ENCODE data around the gene FARP2. TPM values are rescaled to one million over a fixed set of nuclear protein-coding genes. Genes with fewer than 3 reads are reported as not detected.

FARP2 gene
- total and polyA plus RNA-seq, 2 of the 13 experiments (the other 11 are each of a cell fraction or from before 2014, with no cell fraction given) = 28.0 to 45.4 TPM

DNA sequence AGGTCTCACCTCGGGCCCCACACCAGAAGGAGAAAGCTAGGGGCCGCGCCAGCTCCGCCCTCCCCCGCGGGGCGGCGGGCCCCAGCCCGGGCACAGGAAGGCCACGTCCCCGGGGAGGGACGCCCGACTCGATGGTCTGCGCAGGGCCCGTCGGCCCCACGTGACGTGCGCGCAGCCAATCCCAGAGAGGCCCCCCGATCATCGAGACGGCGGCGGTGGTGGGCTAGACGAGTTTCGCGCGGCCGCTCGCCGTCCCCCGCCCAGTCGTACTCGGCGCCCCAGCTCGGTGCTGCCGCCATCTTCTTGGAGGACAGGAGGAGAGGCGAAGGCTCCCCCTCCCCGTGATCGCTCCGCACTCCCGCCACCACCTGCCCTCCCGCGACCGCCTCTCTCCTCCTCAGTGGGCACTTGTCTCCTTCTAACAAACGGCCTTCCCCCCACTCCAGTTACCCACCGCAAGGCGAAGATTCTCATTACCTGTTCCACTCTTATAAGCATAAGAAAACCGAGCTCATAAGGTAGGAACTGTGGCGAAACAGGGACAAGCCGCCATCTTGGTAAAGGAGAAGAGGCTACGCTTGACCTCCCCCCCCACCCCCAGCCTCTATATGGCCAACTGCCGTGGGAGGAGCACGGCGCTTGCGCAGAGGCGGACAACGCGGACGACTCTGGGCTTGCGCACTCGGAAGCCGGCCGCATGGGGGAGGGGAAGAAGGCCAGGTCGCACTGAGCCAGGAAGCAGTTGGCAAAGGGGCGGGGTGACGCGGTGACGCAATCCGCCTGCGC is 40.8 kb upstream of the FARP2 start, which contains the start of gene HDLBP (continued):
- TF ChIP-seq, protein P1, sequence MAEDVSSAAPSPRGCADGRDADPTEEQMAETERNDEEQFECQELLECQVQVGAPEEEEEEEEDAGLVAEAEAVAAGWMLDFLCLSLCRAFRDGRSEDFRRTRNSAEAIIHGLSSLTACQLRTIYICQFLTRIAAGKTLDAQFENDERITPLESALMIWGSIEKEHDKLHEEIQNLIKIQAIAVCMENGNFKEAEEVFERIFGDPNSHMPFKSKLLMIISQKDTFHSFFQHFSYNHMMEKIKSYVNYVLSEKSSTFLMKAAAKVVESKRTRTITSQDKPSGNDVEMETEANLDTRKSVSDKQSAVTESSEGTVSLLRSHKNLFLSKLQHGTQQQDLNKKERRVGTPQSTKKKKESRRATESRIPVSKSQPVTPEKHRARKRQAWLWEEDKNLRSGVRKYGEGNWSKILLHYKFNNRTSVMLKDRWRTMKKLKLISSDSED (CRISPR knock-in tag; IDR thresholded peaks at IDR 0.05) = no peak
- TF ChIP-seq SP2 (CRISPR knock-in tag; IDR thresholded peaks at IDR 0.05) (peak; percentile 56; the same call in 1 of the 2 replicates), ZNF232 (CRISPR knock-in tag; IDR thresholded peaks at IDR 0.05; ENCODE audit: borderline replicate concordance) (0 out of 2 replicates have a peak, but pooled peaks have one; percentile 89), ETV6 (CRISPR knock-in tag; conservative IDR thresholded peaks at IDR 0.05) (peak; percentile 87; the same call in 1 of the 2 replicates), MZF1 (CRISPR knock-in tag; IDR thresholded peaks at IDR 0.05; ENCODE audit: borderline replicate concordance) (no peak), KLF15 (CRISPR knock-in tag; IDR thresholded peaks at IDR 0.05; ENCODE audit: borderline replicate concordance) (peak; percentile 76; the same call in 1 of the 2 replicates), RELA (CRISPR knock-in tag; IDR thresholded peaks at IDR 0.05) (0 out of 2 replicates have a peak, but pooled peaks have one; percentile 71), DR1 (CRISPR knock-in tag; IDR thresholded peaks at IDR 0.05) (peak; percentile 88), ZNF572 (CRISPR knock-in tag; IDR thresholded peaks at IDR 0.05) (no peak; the same call in 1 of the 2 replicates)
- TF ChIP-seq, protein P2, sequence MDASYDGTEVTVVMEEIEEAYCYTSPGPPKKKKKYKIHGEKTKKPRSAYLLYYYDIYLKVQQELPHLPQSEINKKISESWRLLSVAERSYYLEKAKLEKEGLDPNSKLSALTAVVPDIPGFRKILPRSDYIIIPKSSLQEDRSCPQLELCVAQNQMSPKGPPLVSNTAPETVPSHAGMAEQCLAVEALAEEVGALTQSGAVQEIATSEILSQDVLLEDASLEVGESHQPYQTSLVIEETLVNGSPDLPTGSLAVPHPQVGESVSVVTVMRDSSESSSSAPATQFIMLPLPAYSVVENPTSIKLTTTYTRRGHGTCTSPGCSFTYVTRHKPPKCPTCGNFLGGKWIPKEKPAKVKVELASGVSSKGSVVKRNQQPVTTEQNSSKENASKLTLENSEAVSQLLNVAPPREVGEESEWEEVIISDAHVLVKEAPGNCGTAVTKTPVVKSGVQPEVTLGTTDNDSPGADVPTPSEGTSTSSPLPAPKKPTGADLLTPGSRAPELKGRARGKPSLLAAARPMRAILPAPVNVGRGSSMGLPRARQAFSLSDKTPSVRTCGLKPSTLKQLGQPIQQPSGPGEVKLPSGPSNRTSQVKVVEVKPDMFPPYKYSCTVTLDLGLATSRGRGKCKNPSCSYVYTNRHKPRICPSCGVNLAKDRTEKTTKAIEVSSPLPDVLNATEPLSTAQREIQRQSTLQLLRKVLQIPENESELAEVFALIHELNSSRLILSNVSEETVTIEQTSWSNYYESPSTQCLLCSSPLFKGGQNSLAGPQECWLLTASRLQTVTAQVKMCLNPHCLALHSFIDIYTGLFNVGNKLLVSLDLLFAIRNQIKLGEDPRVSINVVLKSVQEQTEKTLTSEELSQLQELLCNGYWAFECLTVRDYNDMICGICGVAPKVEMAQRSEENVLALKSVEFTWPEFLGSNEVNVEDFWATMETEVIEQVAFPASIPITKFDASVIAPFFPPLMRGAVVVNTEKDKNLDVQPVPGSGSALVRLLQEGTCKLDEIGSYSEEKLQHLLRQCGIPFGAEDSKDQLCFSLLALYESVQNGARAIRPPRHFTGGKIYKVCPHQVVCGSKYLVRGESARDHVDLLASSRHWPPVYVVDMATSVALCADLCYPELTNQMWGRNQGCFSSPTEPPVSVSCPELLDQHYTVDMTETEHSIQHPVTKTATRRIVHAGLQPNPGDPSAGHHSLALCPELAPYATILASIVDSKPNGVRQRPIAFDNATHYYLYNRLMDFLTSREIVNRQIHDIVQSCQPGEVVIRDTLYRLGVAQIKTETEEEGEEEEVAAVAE (CRISPR knock-in tag; IDR thresholded peaks at IDR 0.05; ENCODE audit: borderline replicate concordance) = no peak; the same call in 1 of the 2 replicates
- TF ChIP-seq, protein P3, sequence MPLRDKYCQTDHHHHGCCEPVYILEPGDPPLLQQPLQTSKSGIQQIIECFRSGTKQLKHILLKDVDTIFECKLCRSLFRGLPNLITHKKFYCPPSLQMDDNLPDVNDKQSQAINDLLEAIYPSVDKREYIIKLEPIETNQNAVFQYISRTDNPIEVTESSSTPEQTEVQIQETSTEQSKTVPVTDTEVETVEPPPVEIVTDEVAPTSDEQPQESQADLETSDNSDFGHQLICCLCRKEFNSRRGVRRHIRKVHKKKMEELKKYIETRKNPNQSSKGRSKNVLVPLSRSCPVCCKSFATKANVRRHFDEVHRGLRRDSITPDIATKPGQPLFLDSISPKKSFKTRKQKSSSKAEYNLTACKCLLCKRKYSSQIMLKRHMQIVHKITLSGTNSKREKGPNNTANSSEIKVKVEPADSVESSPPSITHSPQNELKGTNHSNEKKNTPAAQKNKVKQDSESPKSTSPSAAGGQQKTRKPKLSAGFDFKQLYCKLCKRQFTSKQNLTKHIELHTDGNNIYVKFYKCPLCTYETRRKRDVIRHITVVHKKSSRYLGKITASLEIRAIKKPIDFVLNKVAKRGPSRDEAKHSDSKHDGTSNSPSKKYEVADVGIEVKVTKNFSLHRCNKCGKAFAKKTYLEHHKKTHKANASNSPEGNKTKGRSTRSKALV (CRISPR knock-in tag; IDR thresholded peaks at IDR 0.05) = peak; percentile 62; the same call in 1 of the 2 replicates
- TF ChIP-seq, protein P4, sequence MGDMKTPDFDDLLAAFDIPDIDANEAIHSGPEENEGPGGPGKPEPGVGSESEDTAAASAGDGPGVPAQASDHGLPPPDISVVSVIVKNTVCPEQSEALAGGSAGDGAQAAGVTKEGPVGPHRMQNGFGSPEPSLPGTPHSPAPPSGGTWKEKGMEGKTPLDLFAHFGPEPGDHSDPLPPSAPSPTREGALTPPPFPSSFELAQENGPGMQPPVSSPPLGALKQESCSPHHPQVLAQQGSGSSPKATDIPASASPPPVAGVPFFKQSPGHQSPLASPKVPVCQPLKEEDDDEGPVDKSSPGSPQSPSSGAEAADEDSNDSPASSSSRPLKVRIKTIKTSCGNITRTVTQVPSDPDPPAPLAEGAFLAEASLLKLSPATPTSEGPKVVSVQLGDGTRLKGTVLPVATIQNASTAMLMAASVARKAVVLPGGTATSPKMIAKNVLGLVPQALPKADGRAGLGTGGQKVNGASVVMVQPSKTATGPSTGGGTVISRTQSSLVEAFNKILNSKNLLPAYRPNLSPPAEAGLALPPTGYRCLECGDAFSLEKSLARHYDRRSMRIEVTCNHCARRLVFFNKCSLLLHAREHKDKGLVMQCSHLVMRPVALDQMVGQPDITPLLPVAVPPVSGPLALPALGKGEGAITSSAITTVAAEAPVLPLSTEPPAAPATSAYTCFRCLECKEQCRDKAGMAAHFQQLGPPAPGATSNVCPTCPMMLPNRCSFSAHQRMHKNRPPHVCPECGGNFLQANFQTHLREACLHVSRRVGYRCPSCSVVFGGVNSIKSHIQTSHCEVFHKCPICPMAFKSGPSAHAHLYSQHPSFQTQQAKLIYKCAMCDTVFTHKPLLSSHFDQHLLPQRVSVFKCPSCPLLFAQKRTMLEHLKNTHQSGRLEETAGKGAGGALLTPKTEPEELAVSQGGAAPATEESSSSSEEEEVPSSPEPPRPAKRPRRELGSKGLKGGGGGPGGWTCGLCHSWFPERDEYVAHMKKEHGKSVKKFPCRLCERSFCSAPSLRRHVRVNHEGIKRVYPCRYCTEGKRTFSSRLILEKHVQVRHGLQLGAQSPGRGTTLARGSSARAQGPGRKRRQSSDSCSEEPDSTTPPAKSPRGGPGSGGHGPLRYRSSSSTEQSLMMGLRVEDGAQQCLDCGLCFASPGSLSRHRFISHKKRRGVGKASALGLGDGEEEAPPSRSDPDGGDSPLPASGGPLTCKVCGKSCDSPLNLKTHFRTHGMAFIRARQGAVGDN (CRISPR knock-in tag; IDR thresholded peaks at IDR 0.05) = peak; percentile 91

Measured in HepG2 (cell line).